ENCODE results near the gene ATXN7L1. TPM values are rescaled to one million over a fixed set of nuclear protein-coding genes. Genes with fewer than 3 reads are reported as not detected.

The ATXN7L1 gene
- total and polyA plus RNA-seq, 2 donors (not counting 1 experiment from before 2014, with no cell fraction given) = 7.1 to 40.6 TPM

- intact Hi-C loops (cut with micrococcal nuclease) = no loop called here
- CTCF ChIA-PET = interaction anchor here (1.2 to 2.3 kb wide), 2 partner anchors 12 to 397 kb away, joined by 3 to 8 read pairs; no protein-coding TSS in a partner anchor
- no peaks in the 10 kb centered on the region for H3K79me2 ChIP-seq (ENCODE audit: control insufficient read depth, insufficient read depth, low read length)
- POLR2A ChIA-PET = no interaction called here
- H3K27me3 ChIP-seq (replicated peaks in 1 of 4; ENCODE audit: control extremely low read depth in 1 of 4, control insufficient read depth in 3 of 4, insufficient read depth in 4 of 4, low read length in 3 of 4) = no peaks in the 10 kb centered on the region
- H3K36me3 ChIP-seq (replicated peaks in 1 of 2; ENCODE audit: control extremely low read depth in 1 of 2, control insufficient read depth in 1 of 2, extremely low read depth in 1 of 2, insufficient read depth in 2 of 2, low read length in 1 of 2) = peaks cover 0 to 63% of the 10 kb centered on the region in 2 experiments
- no peak for ATAC-seq (ENCODE audit: low read depth)
- H3K4me1 Mint-ChIP-seq = no peaks in the 10 kb centered on the region
- no peak overlapping the region for H2AFZ ChIP-seq (ENCODE audit: insufficient read depth, low read depth, low read length, poor library complexity, severe bottlenecking)
- no peaks in the 10 kb centered on the region for H3K4me1 ChIP-seq (ENCODE audit: control insufficient read depth in 2 of 2, insufficient read depth in 2 of 2, low read length in 2 of 2)
- no peak overlapping the region for H3K27ac Mint-ChIP-seq
- H3K27ac ChIP-seq (ENCODE audit: low read length in 2 of 2) = no peak overlapping the region
- H4K20me1 ChIP-seq (ENCODE audit: control insufficient read depth, insufficient read depth, low read length, poor library complexity, severe bottlenecking) = no peaks in the 10 kb centered on the region
- no peaks in the 10 kb centered on the region for H3K27me3 Mint-ChIP-seq
- H3K9ac ChIP-seq (ENCODE audit: low read length) = no peak overlapping the region
- H3K9me3 Mint-ChIP-seq (ENCODE audit: insufficient read depth) = no peaks in the 10 kb centered on the region
- WGBS (ENCODE audit: insufficient coverage) = 100% methylated on average over 1 of the region's 3 CpGs
- H3K4me2 ChIP-seq (replicated peaks; ENCODE audit: low read depth, low read length, poor library complexity, severe bottlenecking) = no peak overlapping the region
- H3K4me3 Mint-ChIP-seq = no peak overlapping the region
- no peak for DNase-seq
- TF ChIP-seq EZH2 (IDR thresholded peaks at IDR 0.05; ENCODE audit: borderline replicate concordance, insufficient read depth, low read depth, low read length, poor library complexity, severe bottlenecking) = no peak
- no peaks in the 10 kb centered on the region for H3K9me3 ChIP-seq (ENCODE audit: control extremely low read depth in 1 of 3, control insufficient read depth in 2 of 3, insufficient read depth in 1 of 3, low read length in 2 of 3)
- no peak overlapping the region for H3K4me3 ChIP-seq (ENCODE audit: control extremely low read depth in 1 of 5, extremely low read depth in 1 of 5, insufficient read depth in 1 of 5, low read depth in 2 of 5, low read length in 4 of 5)
These were observed 231.5 kb downstream of the ATXN7L1 start for GRCh38 chr7:105644937-105645336.

GRCh38 chr7:105643851-105644250 lies 232.5 kb downstream of the ATXN7L1 start:
- ChIA-PET CTCF (interaction anchor here (0.6 to 1.2 kb wide), 4 partner anchors 19 to 533 kb away, joined by 3 read pairs; no protein-coding TSS in a partner anchor), POLR2A (no interaction called here)
- ATAC-seq (ENCODE audit: low read depth) = no peak
- H2AFZ ChIP-seq (ENCODE audit: insufficient read depth, low read depth, low read length, poor library complexity, severe bottlenecking) = no peak overlapping the region
- H3K9me3 ChIP-seq (ENCODE audit: control extremely low read depth in 1 of 3, control insufficient read depth in 2 of 3, insufficient read depth in 1 of 3, low read length in 2 of 3) = no peaks in the 10 kb centered on the region
- H3K9ac ChIP-seq (ENCODE audit: low read length) = no peak overlapping the region
- Mint-ChIP-seq H3K4me1 (no peaks in the 10 kb centered on the region), H3K27me3 (no peaks in the 10 kb centered on the region), H3K27ac (no peak overlapping the region), H3K9me3 (ENCODE audit: insufficient read depth) (no peaks in the 10 kb centered on the region), H3K4me3 (no peak overlapping the region)
- no peaks in the 10 kb centered on the region for H4K20me1 ChIP-seq (ENCODE audit: control insufficient read depth, insufficient read depth, low read length, poor library complexity, severe bottlenecking)
- peaks cover 0 to 59% of the 10 kb centered on the region in 2 experiments for H3K36me3 ChIP-seq (replicated peaks in 1 of 2; ENCODE audit: control extremely low read depth in 1 of 2, control insufficient read depth in 1 of 2, extremely low read depth in 1 of 2, insufficient read depth in 2 of 2, low read length in 1 of 2)
- H3K4me2 ChIP-seq (replicated peaks; ENCODE audit: low read depth, low read length, poor library complexity, severe bottlenecking) = no peak overlapping the region
- TF ChIP-seq CTCF (IDR thresholded peaks at IDR 0.05) (no peak), EZH2 (IDR thresholded peaks at IDR 0.05; ENCODE audit: borderline replicate concordance, insufficient read depth, low read depth, low read length, poor library complexity, severe bottlenecking) (no peak)
- H3K27ac ChIP-seq (ENCODE audit: low read length in 2 of 2) = no peak overlapping the region
- no peaks in the 10 kb centered on the region for H3K79me2 ChIP-seq (ENCODE audit: control insufficient read depth, insufficient read depth, low read length)
- intact Hi-C loops (cut with micrococcal nuclease) = no loop called here
- 100% methylated on average over 1 of the region's 1 CpG for WGBS (ENCODE audit: insufficient coverage)
- no peaks in the 10 kb centered on the region for H3K4me1 ChIP-seq (ENCODE audit: control insufficient read depth in 2 of 2, insufficient read depth in 2 of 2, low read length in 2 of 2)
- no peaks in the 10 kb centered on the region for H3K27me3 ChIP-seq (replicated peaks in 1 of 4; ENCODE audit: control extremely low read depth in 1 of 4, control insufficient read depth in 3 of 4, insufficient read depth in 4 of 4, low read length in 3 of 4)
- DNase-seq = no peak
- H3K4me3 ChIP-seq (ENCODE audit: control extremely low read depth in 1 of 5, extremely low read depth in 1 of 5, insufficient read depth in 1 of 5, low read depth in 2 of 5, low read length in 4 of 5) = no peak overlapping the region
